ENCODE results near the gene DAGLB. TPM values are rescaled to one million over a fixed set of nuclear protein-coding genes. Genes with fewer than 3 reads are reported as not detected.
A peak's percentile ranks its signal among the peaks of the same experiment; 100 is the strongest.

The DAGLB gene
- total RNA-seq, 3 donors from 2014 or later (not counting 1 experiment from before 2014, with no cell fraction given), result 20.3 to 25.6 (median 25.2) TPM

DNA sequence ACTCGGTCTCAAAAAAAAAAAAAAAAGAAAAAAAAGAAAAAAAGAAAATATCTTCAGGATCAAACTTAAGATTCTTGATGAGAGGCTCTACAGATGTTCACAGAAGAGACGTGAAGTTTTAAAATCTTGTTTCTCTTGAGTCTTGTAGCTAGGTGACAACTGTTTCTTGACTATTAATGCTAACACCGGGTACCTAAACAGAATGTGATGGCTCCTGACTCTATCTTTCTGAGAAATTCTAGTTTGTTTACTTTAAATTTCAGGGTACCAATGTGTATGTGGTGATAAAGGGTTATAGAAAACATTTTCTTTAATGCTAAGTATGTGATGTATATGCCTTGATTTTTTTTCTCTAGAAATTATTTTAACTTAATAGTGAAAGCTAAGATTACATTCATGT is 61.0 kb downstream of the DAGLB start:
- Mint-ChIP-seq H3K4me1 (peaks cover 47 to 53% of the 10 kb centered on the region in 2 donors), H3K9me3 (no peaks in the 10 kb centered on the region), H3K27ac (peak overlapping the region; percentile 72 to 82), H3K4me3 (no peak overlapping the region), H3K27me3 (ENCODE audit: low read depth in 2 of 2) (no peaks in the 10 kb centered on the region), H3K36me3 (no peaks in the 10 kb centered on the region)
- TF ChIP-seq, protein P1, sequence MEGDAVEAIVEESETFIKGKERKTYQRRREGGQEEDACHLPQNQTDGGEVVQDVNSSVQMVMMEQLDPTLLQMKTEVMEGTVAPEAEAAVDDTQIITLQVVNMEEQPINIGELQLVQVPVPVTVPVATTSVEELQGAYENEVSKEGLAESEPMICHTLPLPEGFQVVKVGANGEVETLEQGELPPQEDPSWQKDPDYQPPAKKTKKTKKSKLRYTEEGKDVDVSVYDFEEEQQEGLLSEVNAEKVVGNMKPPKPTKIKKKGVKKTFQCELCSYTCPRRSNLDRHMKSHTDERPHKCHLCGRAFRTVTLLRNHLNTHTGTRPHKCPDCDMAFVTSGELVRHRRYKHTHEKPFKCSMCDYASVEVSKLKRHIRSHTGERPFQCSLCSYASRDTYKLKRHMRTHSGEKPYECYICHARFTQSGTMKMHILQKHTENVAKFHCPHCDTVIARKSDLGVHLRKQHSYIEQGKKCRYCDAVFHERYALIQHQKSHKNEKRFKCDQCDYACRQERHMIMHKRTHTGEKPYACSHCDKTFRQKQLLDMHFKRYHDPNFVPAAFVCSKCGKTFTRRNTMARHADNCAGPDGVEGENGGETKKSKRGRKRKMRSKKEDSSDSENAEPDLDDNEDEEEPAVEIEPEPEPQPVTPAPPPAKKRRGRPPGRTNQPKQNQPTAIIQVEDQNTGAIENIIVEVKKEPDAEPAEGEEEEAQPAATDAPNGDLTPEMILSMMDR (IDR thresholded peaks at IDR 0.05), result no peak
- Histone ChIP-seq H3K4me1 (ENCODE audit: control insufficient read depth, insufficient read depth, low read length) (peaks cover 29% of the 10 kb centered on the region), H3K9me3 (ENCODE audit: control insufficient read depth, insufficient read depth, low read length) (no peaks in the 10 kb centered on the region), H3K27ac (ENCODE audit: low read length) (no peak overlapping the region), H3K27me3 (ENCODE audit: control insufficient read depth, insufficient read depth, low read length) (no peaks in the 10 kb centered on the region), H3K36me3 (ENCODE audit: control insufficient read depth, insufficient read depth, low read length) (peaks cover 9% of the 10 kb centered on the region), H3K4me3 (ENCODE audit: low read length) (no peak overlapping the region)
- intact Hi-C loops (cut with micrococcal nuclease), result no loop called here
- no peak for ATAC-seq
- no peak for DNase-seq
- WGBS (ENCODE audit: insufficient coverage), result 86% methylated on average over 2 of the region's 3 CpGs

DNA sequence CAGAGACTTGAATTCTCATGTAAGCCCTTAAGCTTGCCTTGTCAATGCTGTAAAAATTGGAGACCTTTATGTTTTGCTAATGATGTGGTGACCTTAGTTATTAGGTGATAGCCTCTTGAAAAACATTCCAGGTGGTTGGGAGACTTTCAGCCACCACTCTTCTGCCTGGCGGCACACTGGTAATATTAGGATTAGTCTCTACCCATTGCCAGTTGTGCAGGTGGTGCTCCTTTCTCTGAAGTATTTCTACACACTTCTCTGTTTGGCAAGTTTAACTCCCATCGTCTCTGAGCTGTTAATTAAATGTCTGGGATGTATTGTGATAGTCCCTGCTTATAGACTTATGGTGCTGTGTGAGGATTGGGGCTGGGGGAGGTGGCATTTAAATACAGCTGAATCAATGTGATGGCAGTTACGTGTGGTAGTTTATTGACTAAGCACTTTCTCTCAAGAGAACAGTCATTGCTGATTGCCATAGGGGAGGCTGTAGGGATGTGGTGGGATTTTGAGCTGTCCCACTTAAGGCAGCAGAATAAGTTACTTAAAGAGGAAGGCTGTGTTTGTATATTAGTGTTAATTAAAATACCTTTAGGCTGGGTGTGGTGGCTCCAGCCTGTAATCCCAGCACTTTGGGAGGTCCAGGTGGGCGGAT is 61.7 kb downstream of the DAGLB start:
- Histone ChIP-seq H3K27me3 (ENCODE audit: control insufficient read depth, insufficient read depth, low read length) (no peaks in the 10 kb centered on the region), H3K4me1 (ENCODE audit: control insufficient read depth, insufficient read depth, low read length) (peaks cover 35% of the 10 kb centered on the region), H3K4me3 (ENCODE audit: low read length) (no peak overlapping the region), H3K36me3 (ENCODE audit: control insufficient read depth, insufficient read depth, low read length) (peaks cover 9% of the 10 kb centered on the region), H3K27ac (ENCODE audit: low read length) (no peak overlapping the region), H3K9me3 (ENCODE audit: control insufficient read depth, insufficient read depth, low read length) (no peaks in the 10 kb centered on the region)
- Mint-ChIP-seq H3K9me3 (no peaks in the 10 kb centered on the region), H3K27me3 (ENCODE audit: low read depth in 2 of 2) (no peaks in the 10 kb centered on the region), H3K4me1 (peaks cover 47 to 53% of the 10 kb centered on the region in 2 donors), H3K4me3 (no peak overlapping the region), H3K36me3 (no peaks in the 10 kb centered on the region), H3K27ac (peak overlapping the region; percentile 72 to 82)
- WGBS (ENCODE audit: insufficient coverage), result 86% methylated on average over 4 of the region's 4 CpGs
- TF ChIP-seq, protein P1 (IDR thresholded peaks at IDR 0.05), result no peak
- ATAC-seq, result no peak
- intact Hi-C loops (cut with micrococcal nuclease), result no loop called here
- no peak for DNase-seq

DNA sequence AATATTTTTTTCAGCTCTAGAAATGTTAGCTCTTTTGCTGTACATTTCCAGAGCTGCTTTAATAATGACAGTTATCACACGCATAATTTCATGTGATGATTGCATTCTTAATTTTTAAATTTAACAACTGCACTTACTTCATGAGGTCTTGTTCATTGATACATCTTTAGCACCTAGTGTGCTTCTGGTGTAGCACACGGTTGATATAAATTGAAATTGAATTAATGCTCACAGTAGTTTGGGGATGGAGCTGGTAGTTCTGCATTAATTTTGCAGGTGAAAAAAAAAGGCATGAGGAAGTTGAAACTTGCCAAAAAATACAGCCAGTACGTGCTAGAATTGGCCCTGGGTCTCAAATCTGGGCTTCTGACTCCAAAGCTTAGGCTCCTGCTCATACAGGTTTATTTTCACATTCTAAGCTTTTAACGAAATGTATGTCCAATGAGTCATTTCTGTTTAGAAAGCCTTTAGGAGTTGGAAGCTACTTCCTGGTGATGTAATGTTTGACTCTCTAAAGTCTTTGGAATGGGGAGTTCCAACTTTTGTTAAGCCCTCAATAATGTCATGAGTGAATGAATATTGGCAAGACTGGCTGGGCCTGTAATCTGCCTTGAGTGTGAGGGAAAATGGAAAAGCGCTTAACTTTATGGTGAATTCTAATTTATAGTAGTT is 62.5 kb downstream of the DAGLB start:
- intact Hi-C loops (cut with micrococcal nuclease), result no loop called here
- no peak overlapping the region for H3K27ac ChIP-seq (ENCODE audit: low read length)

More for the DNA sequence above, 62.5 kb downstream of the DAGLB start:
- DNase-seq, result no peak
- ATAC-seq, result no peak
- Mint-ChIP-seq H3K27me3 (ENCODE audit: low read depth in 2 of 2) (no peaks in the 10 kb centered on the region), H3K4me3 (no peak overlapping the region), H3K9me3 (no peaks in the 10 kb centered on the region), H3K4me1 (peaks cover 51 to 57% of the 10 kb centered on the region in 2 donors), H3K36me3 (no peaks in the 10 kb centered on the region), H3K27ac (peak overlapping the region; percentile 72 to 82)
- H3K9me3 ChIP-seq (ENCODE audit: control insufficient read depth, insufficient read depth, low read length), result no peaks in the 10 kb centered on the region
- WGBS (ENCODE audit: insufficient coverage), result 62% methylated on average over 4 of the region's 5 CpGs
- H3K36me3 ChIP-seq (ENCODE audit: control insufficient read depth, insufficient read depth, low read length), result peaks cover 9% of the 10 kb centered on the region
- no peaks in the 10 kb centered on the region for H3K27me3 ChIP-seq (ENCODE audit: control insufficient read depth, insufficient read depth, low read length)
- no peak overlapping the region for H3K4me3 ChIP-seq (ENCODE audit: low read length)
- TF ChIP-seq, protein P1 (IDR thresholded peaks at IDR 0.05), result no peak
- peaks cover 38% of the 10 kb centered on the region for H3K4me1 ChIP-seq (ENCODE audit: control insufficient read depth, insufficient read depth, low read length)
